GM21367 (cell line): ENCODE measurements around the gene PRDM12.

ENCODE experiments used
- ATAC-seq: cut with Tn5 transposase; IDR thresholded peaks from one replicate; pipeline ENCODE4 v1.9.1; 2021; ENCODE audit not compliant: unreplicated experiment

PRDM12 gene

GRCh38 chr9:130687615-130688014 is 23.2 kb downstream of the PRDM12 start:
- no peak for ATAC-seq

GRCh38 chr9:130688072-130688471 is 23.7 kb downstream of the PRDM12 start:
- ATAC-seq, result no peak

- ATAC-seq, result no peak
Measured at GRCh38 chr9:130689572-130689936, 25.2 kb downstream of the PRDM12 start.

- ATAC-seq, result no peak
Measured at GRCh38 chr9:130689937-130690700, 25.7 kb downstream of the PRDM12 start.

- ATAC-seq, result no peak
Measured at GRCh38 chr9:130692321-130692720, 27.9 kb downstream of the PRDM12 start.

GRCh38 chr9:130693101-130693425 is 28.7 kb downstream of the PRDM12 start:
- ATAC-seq, result no peak

- ATAC-seq, result peak; percentile 75
Measured at GRCh38 chr9:130693426-130694191, 29.2 kb downstream of the PRDM12 start, which contains the start of gene EXOSC2. Gene EXOSC2, plus strand, starts transcription at chr9:130693780. Its CDS starts 12 bp downstream, at chr9:130693792.

- ATAC-seq, result no peak
Measured at GRCh38 chr9:130694205-130694604, 29.8 kb downstream of the PRDM12 start.

- ATAC-seq, result no peak
Measured at GRCh38 chr9:130696139-130696650, 31.8 kb downstream of the PRDM12 start.

- no peak for ATAC-seq
Measured at GRCh38 chr9:130696996-130697395, 32.6 kb downstream of the PRDM12 start.

GRCh38 chr9:130698514-130698913 is 34.1 kb downstream of the PRDM12 start:
- no peak for ATAC-seq

GRCh38 chr9:130699047-130699446 is 34.7 kb downstream of the PRDM12 start:
- no peak for ATAC-seq

- ATAC-seq, result no peak
Measured at GRCh38 chr9:130701059-130702022, 36.9 kb downstream of the PRDM12 start.

- ATAC-seq, result no peak
Measured at GRCh38 chr9:130703501-130703900, 39.1 kb downstream of the PRDM12 start.

GRCh38 chr9:130707225-130707976 is 43.0 kb downstream of the PRDM12 start:
- ATAC-seq, result no peak

GRCh38 chr9:130710822-130711352 is 46.5 kb downstream of the PRDM12 start:
- no peak for ATAC-seq

GRCh38 chr9:130711469-130711868 is 47.1 kb downstream of the PRDM12 start:
- no peak for ATAC-seq

- peak; percentile 92 for ATAC-seq
Measured at GRCh38 chr9:130712564-130713285, 48.3 kb downstream of the PRDM12 start.

GRCh38 chr9:130713286-130713960 is 49.0 kb downstream of the PRDM12 start:
- no peak for ATAC-seq
